ENCODE results near the gene SRPX2.

- TF ChIP-seq CTCF (IDR thresholded peaks at IDR 0.05; ENCODE audit: poor library complexity), result no peak
- TF ChIP-seq EZH2 (IDR thresholded peaks at IDR 0.05; ENCODE audit: borderline replicate concordance), result no peak
Observed at GRCh38 chrX:100674705-100675104, 30.7 kb downstream of the SRPX2 start.
